HEK293 (cell line): ENCODE results near the gene ZDHHC9.

Experiments
- CTCF ChIA-PET: fragments of 350-600 bp; formaldehyde crosslinking; extraction: SDS; loops from one replicate; lab custom pipeline; 2021; ENCODE audit warnings: antibody characterized with exemption; lab: Yijun Ruan, JAX
- POLR2A ChIA-PET: fragments of 300-600 bp; formaldehyde crosslinking; extraction: SDS; loops from one replicate; lab custom pipeline; 2020; ENCODE audit warnings: antibody characterized with exemption, inconsistent platforms; lab: Yijun Ruan, JAX
- H3K27ac ChIP-seq: fragments of 200-500 bp; sonication (Bioruptor generic); 2 replicates; pipeline ENCODE4 v1.5.1; 2014; ENCODE audit warnings: low read depth, low read length, control low read depth, inconsistent platforms; ENCODE audit errors: extremely low read depth
- H3K36me3 ChIP-seq, 2 experiments: fragments of 200-500 bp in 1 of 2; sonication (Bioruptor generic) in 1 of 2; 1 replicate in 1 of 2; 2 replicates in 1 of 2; pipeline ENCODE4 v1.5.1; 2014 to 2017; ENCODE audit warnings: inconsistent platforms in 2 of 2, low read length in 2 of 2; ENCODE audit not compliant: control insufficient read depth in 2 of 2, insufficient read depth in 1 of 2
- H3K4me1 ChIP-seq: fragments of 200-500 bp; sonication (Bioruptor generic); 2 replicates; pipeline ENCODE4 v1.5.1; 2014; ENCODE audit warnings: mild to moderate bottlenecking, low read length, inconsistent platforms; ENCODE audit not compliant: control insufficient read depth, insufficient read depth
- H3K4me3 ChIP-seq: 2 replicates; pipeline ENCODE4 v1.5.1; 2011; ENCODE audit warnings: low read depth, mild to moderate bottlenecking, control low read depth, low read length, moderate library complexity
- H3K9me3 ChIP-seq: fragments of 200-500 bp; sonication (Bioruptor generic); 2 replicates; pipeline ENCODE4 v1.5.1; 2014; ENCODE audit warnings: low read depth, low read length, inconsistent platforms; ENCODE audit not compliant: control insufficient read depth, insufficient read depth
- EGR2 ChIP-seq: fragments of 450-650 bp; formaldehyde crosslinking; IDR thresholded peaks from 2 replicates; pipeline ENCODE4 v1.5.1; 2016; ENCODE audit warnings: low read depth, missing biosample characterization, missing genetic modification characterization
- HIC1 ChIP-seq: fragments of 450-650 bp; formaldehyde crosslinking; IDR thresholded peaks from 2 replicates; pipeline ENCODE4 v1.5.1; 2016; ENCODE audit warnings: missing biosample characterization, missing genetic modification characterization
- ZBTB11 ChIP-seq: fragments of 450-650 bp; formaldehyde crosslinking; conservative IDR thresholded peaks from 2 replicates; pipeline ENCODE4 v1.5.1; 2016; ENCODE audit warnings: low read depth, missing biosample characterization, missing genetic modification characterization
- ZEB2 ChIP-seq: fragments of 450-650 bp; formaldehyde crosslinking; IDR thresholded peaks from 2 replicates; pipeline ENCODE4 v1.5.1; 2016; ENCODE audit warnings: missing biosample characterization, missing genetic modification characterization
- ZFP3 ChIP-seq: fragments of 450-650 bp; formaldehyde crosslinking; IDR thresholded peaks from 2 replicates; pipeline ENCODE4 v1.5.1; 2016; ENCODE audit warnings: low read depth, missing biosample characterization, missing genetic modification characterization
- ZNF10 ChIP-seq: fragments of 450-650 bp; formaldehyde crosslinking; IDR thresholded peaks from 2 replicates; pipeline ENCODE4 v1.5.1; 2017; ENCODE audit warnings: missing biosample characterization, missing genetic modification characterization
- ZNF184 ChIP-seq: fragments of 450-650 bp; IDR thresholded peaks from 2 replicates; pipeline ENCODE4 v1.5.1; 2018; ENCODE audit warnings: missing biosample characterization, mild to moderate bottlenecking, missing genetic modification characterization
- ZNF26 ChIP-seq: fragments of 450-650 bp; formaldehyde crosslinking; IDR thresholded peaks from 2 replicates; pipeline ENCODE4 v1.5.1; 2016; ENCODE audit warnings: missing biosample characterization, missing genetic modification characterization
- ZNF48 ChIP-seq: fragments of 450-650 bp; formaldehyde crosslinking; IDR thresholded peaks from 2 replicates; pipeline ENCODE4 v1.5.1; 2016; ENCODE audit warnings: missing biosample characterization, missing genetic modification characterization
- ZNF610 ChIP-seq: fragments of 450-650 bp; formaldehyde crosslinking; IDR thresholded peaks from 2 replicates; pipeline ENCODE4 v1.5.1; 2016; ENCODE audit warnings: missing biosample characterization, missing genetic modification characterization, borderline replicate concordance
- ZNF621 ChIP-seq: fragments of 450-650 bp; formaldehyde crosslinking; IDR thresholded peaks from 2 replicates; pipeline ENCODE4 v1.5.1; 2017; ENCODE audit warnings: missing biosample characterization, missing genetic modification characterization
- ZNF664 ChIP-seq: fragments of 450-650 bp; formaldehyde crosslinking; IDR thresholded peaks from 2 replicates; pipeline ENCODE4 v1.5.1; 2016; ENCODE audit warnings: missing biosample characterization, missing genetic modification characterization

ZDHHC9 gene

GRCh38 chrX:129813662-129814368 is 29.9 kb downstream of the ZDHHC9 start:
- Histone ChIP-seq H3K4me3 (no peak overlapping the region), H3K4me1 (no peaks in the 10 kb centered on the region), H3K9me3 (no peaks in the 10 kb centered on the region), H3K27ac (no peak overlapping the region), H3K36me3 (peaks cover 3 to 42% of the 10 kb centered on the region in 2 experiments; a peak in 2 of 3 replicates)
- ChIA-PET POLR2A (no interaction called here), CTCF (interaction anchor here (0.5 to 1.2 kb wide), 5 partner anchors 9 to 247 kb away, joined by 3 to 4 read pairs (median 3); no protein-coding TSS in a partner anchor)
- TF ChIP-seq EGR2 (tag by site-specific recombination) (0 out of 2 replicates have a peak, but pooled peaks have one; percentile 7), ZFP3 (tag by site-specific recombination) (no peak)

- POLR2A ChIA-PET, result no interaction called here
- Histone ChIP-seq H3K36me3 (peaks cover 3 to 46% of the 10 kb centered on the region in 2 experiments), H3K9me3 (no peaks in the 10 kb centered on the region), H3K4me3 (no peak overlapping the region), H3K27ac (no peak overlapping the region), H3K4me1 (no peaks in the 10 kb centered on the region)
- CTCF ChIA-PET, result interaction anchor here (0.7 to 1.5 kb wide), 3 partner anchors 14 to 864 kb away, joined by 3 to 4 read pairs (median 3); no protein-coding TSS in a partner anchor
- no peak for TF ChIP-seq HIC1 (tag by site-specific recombination)
- TF ChIP-seq ZEB2, result no peak
- no peak for TF ChIP-seq ZBTB11
- TF ChIP-seq ZNF664 (tag by site-specific recombination), result no peak
- TF ChIP-seq ZNF184 (tag by site-specific recombination), result no peak
- TF ChIP-seq ZNF610 (tag by site-specific recombination), result no peak
- peak; percentile 77 for TF ChIP-seq ZNF10 (tag by site-specific recombination)
- TF ChIP-seq, all 188 proteins: peak for 1
Measured at GRCh38 chrX:129808829-129809796, 34.6 kb downstream of the ZDHHC9 start.

- TF ChIP-seq ZNF26 (tag by site-specific recombination), result no peak
- TF ChIP-seq ZNF48, result no peak
- no peak for TF ChIP-seq ZNF621 (tag by site-specific recombination)
- no peak overlapping the region for H3K4me3 ChIP-seq
- no peaks in the 10 kb centered on the region for H3K4me1 ChIP-seq
- ChIA-PET POLR2A (no interaction called here), CTCF (interaction anchor here (0.7 to 1.5 kb wide), 3 partner anchors 15 to 863 kb away, joined by 3 to 4 read pairs (median 3); no protein-coding TSS in a partner anchor)
- peaks cover 3 to 38% of the 10 kb centered on the region in 2 experiments for H3K36me3 ChIP-seq
- H3K27ac ChIP-seq, result no peak overlapping the region
- H3K9me3 ChIP-seq, result no peaks in the 10 kb centered on the region
Measured at GRCh38 chrX:129808158-129808828, 35.4 kb downstream of the ZDHHC9 start.
